ENCODE data around the gene BOLA2.
"Not testable (repeated sequence)": the region's sequence is repeated elsewhere in the genome, so short reads cannot be mapped to it uniquely, and the experiment has no call there.

BOLA2 gene
- 0 reads per million in 2 donors for total RNA-seq

- not testable (repeated sequence) for DNase-seq
Observed at GRCh38 chr16:29454269-29454668, at the start of gene BOLA2, which contains the start of gene SLX1B. Gene BOLA2 (minus strand): TSS chr16:29454351. CDS start chr16:29454253, 98 bp downstream. Gene SLX1B (plus strand): TSS chr16:29454533.

- DNase-seq: not testable (repeated sequence)
Observed at GRCh38 chr16:29482276-29482675, 28.1 kb upstream of the BOLA2 start.

GRCh38 chr16:29472065-29472464, 17.9 kb upstream of the BOLA2 start:
- not testable (repeated sequence) for DNase-seq

- peak; percentile 17 for DNase-seq
Observed at GRCh38 chr16:29469660-29470059, 15.5 kb upstream of the BOLA2 start.

- not testable (repeated sequence) for DNase-seq
Observed at GRCh38 chr16:29467654-29468366, 13.7 kb upstream of the BOLA2 start.

- not testable (repeated sequence) for DNase-seq
Observed at GRCh38 chr16:29466904-29467303, 12.8 kb upstream of the BOLA2 start.

- not testable (repeated sequence) for DNase-seq
Observed at GRCh38 chr16:29465985-29466824, 12.1 kb upstream of the BOLA2 start.

- not testable (repeated sequence) for DNase-seq
Observed at GRCh38 chr16:29460647-29461030, 6.5 kb upstream of the BOLA2 start.

- not testable (repeated sequence) for DNase-seq
Observed at GRCh38 chr16:29459706-29460646, 5.8 kb upstream of the BOLA2 start, which contains the start of gene SULT1A4. Gene SULT1A4 (plus strand): TSS chr16:29459913. CDS start chr16:29461386, 1,473 bp downstream.

GRCh38 chr16:29457660-29458059, 3.5 kb upstream of the BOLA2 start:
- DNase-seq: not testable (repeated sequence)

GRCh38 chr16:29454828-29455227, 677 bp upstream of the BOLA2 start:
- not testable (repeated sequence) for DNase-seq

- not testable (repeated sequence) for DNase-seq
Observed at GRCh38 chr16:29453754-29454153, 397 bp downstream of the BOLA2 start.

GRCh38 chr16:29425390-29425789, 28.8 kb downstream of the BOLA2 start:
- not testable (repeated sequence) for DNase-seq

GRCh38 chr16:29423587-29423986, 30.6 kb downstream of the BOLA2 start:
- DNase-seq: not testable (repeated sequence)

GRCh38 chr16:29405249-29405648, 48.9 kb downstream of the BOLA2 start:
- DNase-seq: not testable (repeated sequence)

All from T-helper 9 cell (primary cell).